ENCODE data around the gene PRDM12.
A peak's percentile ranks its signal among the peaks of the same experiment; 100 is the strongest.

The PRDM12 gene

DNA sequence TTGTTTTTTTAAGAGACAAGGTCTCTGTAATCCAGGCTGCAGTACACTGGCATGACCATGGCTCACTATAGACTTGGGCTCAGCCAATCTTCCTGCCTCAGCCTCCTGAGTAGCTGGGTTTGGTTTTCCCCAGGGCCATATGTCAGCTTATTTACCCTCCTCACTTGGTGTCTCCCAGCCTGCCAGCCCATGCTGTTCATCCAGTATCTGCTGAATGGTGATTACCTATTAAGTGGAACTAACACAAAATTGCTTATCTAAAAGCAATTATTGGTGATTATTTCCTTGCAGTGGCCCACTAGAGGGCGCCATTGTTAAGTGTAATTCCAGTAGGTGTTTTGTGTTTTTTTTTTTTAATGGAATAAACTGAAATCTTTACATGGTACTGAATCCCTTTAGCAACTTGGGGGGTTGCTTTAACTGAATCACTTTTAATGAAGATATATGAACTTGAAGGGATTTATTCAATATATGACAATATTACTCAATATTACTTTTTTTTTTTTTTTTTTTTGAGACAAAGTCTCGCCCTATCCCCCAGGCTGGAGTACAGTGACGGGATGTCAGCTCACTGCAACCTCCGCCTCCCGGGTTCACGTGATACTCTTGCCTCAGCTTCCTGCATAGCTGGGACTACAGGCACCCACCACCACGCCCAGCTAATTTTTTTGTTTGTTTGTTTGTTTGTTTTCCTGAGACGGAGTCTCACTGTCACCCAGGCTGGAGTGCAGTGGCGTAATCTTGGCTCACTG, 43.0 kb downstream of the PRDM12 start:
- no peak overlapping the region for H3K27ac ChIP-seq (ENCODE audit: low read depth, low read length)
- no peaks in the 10 kb centered on the region for H3K79me2 ChIP-seq (ENCODE audit: control insufficient read depth, insufficient read depth, low read length, unreplicated experiment)
- H3K4me1 ChIP-seq (ENCODE audit: control insufficient read depth, insufficient read depth, low read length, unreplicated experiment) = no peaks in the 10 kb centered on the region
- H2AFZ ChIP-seq (ENCODE audit: low read length, unreplicated experiment) = no peak overlapping the region
- no peak overlapping the region for H3K4me3 ChIP-seq (ENCODE audit: low read depth, low read length)
- peaks cover 9% of the 10 kb centered on the region for H3K36me3 ChIP-seq (ENCODE audit: insufficient read depth, low read length)
- H3K27me3 ChIP-seq (ENCODE audit: insufficient read depth, low read length) = no peaks in the 10 kb centered on the region

DNA sequence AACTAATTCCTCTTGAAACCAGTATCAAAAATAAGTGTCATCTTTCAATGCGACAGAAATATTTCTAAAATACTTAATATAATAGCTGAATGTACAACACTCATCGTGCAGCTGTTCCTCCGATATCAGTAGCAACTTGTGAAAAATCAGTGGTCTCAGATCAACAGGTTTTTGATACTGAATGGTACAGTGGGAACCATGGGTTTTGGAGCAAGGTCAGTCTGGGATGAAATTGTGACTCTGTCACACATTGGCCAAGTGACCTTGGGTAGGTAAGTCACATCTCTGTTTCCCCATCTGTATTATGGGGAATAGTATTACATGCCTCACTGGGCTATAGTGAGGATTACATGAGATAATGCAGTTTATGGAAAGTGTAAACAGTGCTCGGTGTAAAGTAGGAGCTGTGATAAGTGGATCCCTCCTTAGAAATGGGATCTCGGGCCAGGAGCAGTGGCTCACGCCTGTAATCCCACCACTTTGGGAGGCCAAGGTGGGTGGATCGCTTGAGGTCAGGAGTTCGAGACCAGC, 46.5 kb downstream of the PRDM12 start:
- H3K36me3 ChIP-seq (ENCODE audit: insufficient read depth, low read length) = no peaks in the 10 kb centered on the region
- no peak overlapping the region for H3K4me3 ChIP-seq (ENCODE audit: low read depth, low read length)
- H3K27me3 ChIP-seq (ENCODE audit: insufficient read depth, low read length) = no peaks in the 10 kb centered on the region
- H2AFZ ChIP-seq (ENCODE audit: low read length, unreplicated experiment) = no peak overlapping the region
- H3K79me2 ChIP-seq (ENCODE audit: control insufficient read depth, insufficient read depth, low read length, unreplicated experiment) = peaks cover 30% of the 10 kb centered on the region
- H3K4me1 ChIP-seq (ENCODE audit: control insufficient read depth, insufficient read depth, low read length, unreplicated experiment) = peaks cover 6% of the 10 kb centered on the region
- no peak overlapping the region for H3K27ac ChIP-seq (ENCODE audit: low read depth, low read length)

DNA sequence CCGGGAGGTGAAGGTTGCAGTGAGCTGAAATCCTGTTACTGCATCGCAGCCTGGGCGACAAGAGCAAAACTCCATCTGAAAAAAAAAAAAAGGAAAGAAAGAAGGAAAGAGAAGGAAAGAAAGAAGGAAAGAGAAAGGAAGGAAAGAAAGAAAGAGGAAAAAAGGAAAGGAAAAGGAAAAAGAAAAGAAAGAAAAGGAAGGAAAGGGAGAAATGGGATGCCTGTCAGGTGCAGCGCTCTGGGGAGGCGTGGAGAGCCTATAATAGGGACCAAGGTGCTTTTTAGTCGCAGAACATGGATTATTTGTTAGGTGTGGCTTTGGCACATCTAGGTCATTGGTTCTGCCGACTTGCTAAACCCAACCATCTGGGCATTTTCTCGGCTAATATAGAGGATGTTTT, 47.1 kb downstream of the PRDM12 start:
- H3K4me1 ChIP-seq (ENCODE audit: control insufficient read depth, insufficient read depth, low read length, unreplicated experiment) = peaks cover 9% of the 10 kb centered on the region
- H3K79me2 ChIP-seq (ENCODE audit: control insufficient read depth, insufficient read depth, low read length, unreplicated experiment) = peaks cover 35% of the 10 kb centered on the region
- H3K36me3 ChIP-seq (ENCODE audit: insufficient read depth, low read length) = no peaks in the 10 kb centered on the region
- H2AFZ ChIP-seq (ENCODE audit: low read length, unreplicated experiment) = no peak overlapping the region
- H3K27ac ChIP-seq (ENCODE audit: low read depth, low read length) = no peak overlapping the region
- H3K4me3 ChIP-seq (ENCODE audit: low read depth, low read length) = no peak overlapping the region
- no peaks in the 10 kb centered on the region for H3K27me3 ChIP-seq (ENCODE audit: insufficient read depth, low read length)

DNA sequence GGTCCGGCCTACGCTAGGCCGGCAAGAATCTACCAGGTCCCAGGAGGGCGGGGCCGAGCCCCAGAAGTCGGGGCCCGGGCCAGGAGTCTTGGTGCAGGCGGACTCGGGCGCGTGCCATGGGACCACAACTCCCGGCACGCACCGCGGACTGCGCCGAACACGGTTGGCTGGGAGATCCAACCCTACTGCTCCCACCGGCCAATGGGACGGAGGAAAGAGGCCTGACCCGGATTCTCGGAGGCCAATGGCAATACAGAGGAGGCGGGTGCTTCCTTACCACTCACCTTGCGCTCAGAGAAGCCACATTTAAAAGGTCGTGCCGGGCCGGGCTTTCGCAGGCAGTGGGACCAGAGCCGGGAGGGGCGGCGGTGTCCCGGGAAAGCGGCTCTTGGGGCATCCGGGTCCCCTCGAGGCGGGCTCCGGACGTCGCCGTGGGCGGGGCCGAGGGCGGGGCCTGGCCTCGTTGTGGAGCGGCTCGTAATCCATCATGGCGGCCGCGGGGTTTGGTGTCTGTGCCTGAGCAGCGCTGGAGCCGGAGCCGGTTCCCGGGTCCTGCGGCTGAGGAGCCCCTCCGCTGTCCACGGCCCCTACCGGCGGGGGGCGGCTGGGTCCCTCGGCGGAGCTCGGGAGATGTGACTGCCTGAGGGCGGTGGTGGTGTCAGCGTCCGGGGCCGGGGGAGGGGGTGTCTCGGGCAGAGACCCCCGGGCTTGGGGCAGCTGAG, 48.3 kb downstream of the PRDM12 start:
- Histone ChIP-seq H3K4me3 (ENCODE audit: low read depth, low read length) (peak overlapping the region; percentile 91), H3K4me1 (ENCODE audit: control insufficient read depth, insufficient read depth, low read length, unreplicated experiment) (peaks cover 11% of the 10 kb centered on the region)

DNA sequence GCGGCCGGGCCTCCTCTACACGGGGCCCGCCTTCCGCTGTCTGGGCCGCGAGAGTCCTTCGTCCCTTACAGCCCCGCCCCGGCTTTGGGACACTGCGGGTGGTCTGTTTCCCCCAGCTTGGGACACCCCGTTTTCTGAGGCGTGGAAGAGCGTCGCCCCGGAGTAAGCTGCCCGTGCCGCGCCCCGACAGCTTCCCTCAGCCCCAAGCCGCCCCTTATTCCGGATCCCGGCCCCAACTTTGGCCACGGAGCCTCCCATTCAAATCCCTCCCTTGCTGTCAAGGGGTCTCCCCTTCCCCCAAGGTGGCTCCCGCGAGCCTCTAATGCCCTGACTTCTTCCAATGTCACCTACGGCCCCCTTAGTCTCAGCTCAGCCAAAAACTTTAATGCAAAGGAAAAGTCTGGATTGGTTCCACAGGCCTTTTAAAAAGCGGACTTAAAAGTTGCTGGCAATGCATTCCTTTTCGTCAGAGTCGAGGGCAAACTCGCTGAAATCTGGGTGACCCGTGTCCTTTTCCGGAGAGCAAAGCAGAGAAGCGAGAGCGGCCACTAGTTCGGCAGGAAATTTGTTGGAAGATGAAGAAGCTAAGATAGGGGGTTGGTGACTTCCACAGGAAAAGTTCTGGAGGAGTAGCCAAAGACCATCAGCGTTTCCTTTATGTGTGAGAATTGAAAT, 49.0 kb downstream of the PRDM12 start:
- Histone ChIP-seq H3K4me3 (ENCODE audit: low read depth, low read length) (peak overlapping the region; percentile 91), H3K4me1 (ENCODE audit: control insufficient read depth, insufficient read depth, low read length, unreplicated experiment) (peaks cover 11% of the 10 kb centered on the region), H3K36me3 (ENCODE audit: insufficient read depth, low read length) (no peaks in the 10 kb centered on the region), H3K79me2 (ENCODE audit: control insufficient read depth, insufficient read depth, low read length, unreplicated experiment) (peaks cover 55% of the 10 kb centered on the region), H3K27ac (ENCODE audit: low read depth, low read length) (peak overlapping the region; percentile 92), H3K27me3 (ENCODE audit: insufficient read depth, low read length) (no peaks in the 10 kb centered on the region), H2AFZ (ENCODE audit: low read length, unreplicated experiment) (peak overlapping the region; percentile 81)

More for the DNA sequence above, 48.3 kb downstream of the PRDM12 start:
- Histone ChIP-seq H3K36me3 (ENCODE audit: insufficient read depth, low read length) (no peaks in the 10 kb centered on the region), H3K27ac (ENCODE audit: low read depth, low read length) (peak overlapping the region; percentile 92), H3K79me2 (ENCODE audit: control insufficient read depth, insufficient read depth, low read length, unreplicated experiment) (peaks cover 48% of the 10 kb centered on the region), H3K27me3 (ENCODE audit: insufficient read depth, low read length) (no peaks in the 10 kb centered on the region), H2AFZ (ENCODE audit: low read length, unreplicated experiment) (peak overlapping the region; percentile 86)

DNA sequence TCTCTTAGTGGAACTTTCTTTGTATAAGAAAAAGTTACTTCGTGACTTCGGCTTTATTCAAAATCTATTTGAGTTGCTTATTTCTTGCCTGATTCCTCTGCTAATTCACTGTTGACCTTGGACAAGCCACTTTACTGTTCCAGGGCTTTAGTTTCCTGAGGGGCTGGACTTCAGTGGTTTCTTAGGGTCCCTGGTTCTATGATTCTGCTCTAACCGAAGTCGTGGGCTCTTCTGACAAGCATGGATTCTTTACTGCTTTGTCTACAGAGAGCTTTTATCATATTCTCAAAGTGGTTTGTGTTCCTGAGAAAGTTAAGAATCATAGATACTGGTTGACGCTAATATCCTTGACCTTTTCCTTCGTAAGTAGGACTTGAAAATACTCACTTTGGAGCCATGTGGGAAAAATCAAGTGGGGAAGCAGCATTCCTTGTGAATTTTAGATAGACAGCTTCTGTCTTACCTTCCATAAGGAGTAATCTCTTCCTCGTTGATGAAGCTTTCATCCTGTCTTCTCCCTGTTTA, 50.3 kb downstream of the PRDM12 start:
- Histone ChIP-seq H3K36me3 (ENCODE audit: insufficient read depth, low read length) (no peaks in the 10 kb centered on the region), H3K27ac (ENCODE audit: low read depth, low read length) (peak overlapping the region; percentile 92; the same call in 1 of the 2 replicates), H3K4me3 (ENCODE audit: low read depth, low read length) (peak overlapping the region; percentile 91), H2AFZ (ENCODE audit: low read length, unreplicated experiment) (no peak overlapping the region), H3K27me3 (ENCODE audit: insufficient read depth, low read length) (no peaks in the 10 kb centered on the region), H3K79me2 (ENCODE audit: control insufficient read depth, insufficient read depth, low read length, unreplicated experiment) (peaks cover 67% of the 10 kb centered on the region), H3K4me1 (ENCODE audit: control insufficient read depth, insufficient read depth, low read length, unreplicated experiment) (peaks cover 11% of the 10 kb centered on the region)

DNA sequence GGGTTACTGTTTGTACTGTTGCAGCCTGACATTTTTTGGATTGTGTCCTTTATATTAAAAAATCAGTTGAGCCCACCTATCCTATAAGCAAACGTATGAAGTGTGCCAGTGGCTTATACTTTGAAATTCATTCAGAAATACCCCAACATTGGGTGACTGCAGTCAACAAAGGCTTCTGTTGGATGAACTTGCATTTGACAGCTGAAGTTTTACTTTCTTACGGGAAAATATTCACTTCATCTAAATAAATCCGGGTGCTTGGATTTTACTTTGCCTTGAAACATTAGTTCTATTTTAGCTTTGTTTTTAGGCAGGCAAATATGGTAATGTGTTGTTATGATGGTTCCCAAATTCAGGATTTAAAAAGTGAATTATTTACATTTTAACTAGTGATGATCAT, 50.9 kb downstream of the PRDM12 start:
- Histone ChIP-seq H3K79me2 (ENCODE audit: control insufficient read depth, insufficient read depth, low read length, unreplicated experiment) (peaks cover 73% of the 10 kb centered on the region), H3K4me1 (ENCODE audit: control insufficient read depth, insufficient read depth, low read length, unreplicated experiment) (peaks cover 11% of the 10 kb centered on the region), H2AFZ (ENCODE audit: low read length, unreplicated experiment) (no peak overlapping the region), H3K27ac (ENCODE audit: low read depth, low read length) (peak overlapping the region; percentile 92), H3K36me3 (ENCODE audit: insufficient read depth, low read length) (no peaks in the 10 kb centered on the region), H3K27me3 (ENCODE audit: insufficient read depth, low read length) (no peaks in the 10 kb centered on the region), H3K4me3 (ENCODE audit: low read depth, low read length) (peak overlapping the region; percentile 91)

DNA sequence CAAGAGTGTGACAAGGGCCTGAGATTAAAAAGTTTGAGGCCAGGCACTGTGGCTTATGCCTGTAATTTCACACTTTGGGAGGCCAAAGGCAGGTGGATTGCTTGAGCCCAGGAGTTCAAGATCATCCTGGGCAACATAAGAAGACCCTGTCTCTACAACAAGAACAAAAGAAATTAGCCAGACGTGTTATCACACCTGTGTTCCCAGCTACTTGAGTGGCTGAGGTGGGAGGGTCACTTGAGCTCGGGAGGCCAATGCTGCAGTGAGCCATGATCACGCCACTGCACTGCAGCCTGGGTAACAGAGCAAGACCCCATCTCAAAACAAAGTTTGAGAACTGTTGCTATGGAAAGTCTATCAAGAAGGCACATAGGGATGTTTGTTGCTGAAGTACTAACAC, 54.2 kb downstream of the PRDM12 start:
- no peak overlapping the region for H3K4me3 ChIP-seq (ENCODE audit: low read depth, low read length)
- H3K27me3 ChIP-seq (ENCODE audit: insufficient read depth, low read length) = no peaks in the 10 kb centered on the region
- H3K36me3 ChIP-seq (ENCODE audit: insufficient read depth, low read length) = no peaks in the 10 kb centered on the region
- peaks cover 11% of the 10 kb centered on the region for H3K4me1 ChIP-seq (ENCODE audit: control insufficient read depth, insufficient read depth, low read length, unreplicated experiment)
- H3K79me2 ChIP-seq (ENCODE audit: control insufficient read depth, insufficient read depth, low read length, unreplicated experiment) = peaks cover 82% of the 10 kb centered on the region
- no peak overlapping the region for H3K27ac ChIP-seq (ENCODE audit: low read depth, low read length)
- no peak overlapping the region for H2AFZ ChIP-seq (ENCODE audit: low read length, unreplicated experiment)

DNA sequence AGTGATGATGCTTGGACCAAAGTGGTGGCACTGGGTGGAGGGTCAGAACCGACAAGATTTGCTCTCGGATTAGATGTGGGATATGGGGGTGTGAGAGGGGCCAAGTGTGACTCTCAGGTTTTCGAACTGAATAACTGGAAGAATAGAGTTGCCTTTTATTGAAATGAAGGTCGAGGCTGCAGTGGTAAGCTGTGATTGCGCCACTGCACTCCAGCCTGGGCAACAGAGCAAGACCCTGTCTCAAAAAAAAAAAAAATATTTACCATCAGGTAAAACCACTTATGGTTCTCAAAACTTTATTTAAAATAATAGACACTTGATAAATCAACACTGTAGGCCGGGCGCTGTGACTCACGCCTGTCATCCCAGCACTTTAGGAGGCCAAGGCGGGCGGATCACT, 56.4 kb downstream of the PRDM12 start:
- Histone ChIP-seq H3K27me3 (ENCODE audit: insufficient read depth, low read length) (no peaks in the 10 kb centered on the region), H3K4me1 (ENCODE audit: control insufficient read depth, insufficient read depth, low read length, unreplicated experiment) (peaks cover 5% of the 10 kb centered on the region), H2AFZ (ENCODE audit: low read length, unreplicated experiment) (no peak overlapping the region), H3K79me2 (ENCODE audit: control insufficient read depth, insufficient read depth, low read length, unreplicated experiment) (peaks cover 66% of the 10 kb centered on the region), H3K4me3 (ENCODE audit: low read depth, low read length) (no peak overlapping the region), H3K36me3 (ENCODE audit: insufficient read depth, low read length) (no peaks in the 10 kb centered on the region), H3K27ac (ENCODE audit: low read depth, low read length) (no peak overlapping the region)

DNA sequence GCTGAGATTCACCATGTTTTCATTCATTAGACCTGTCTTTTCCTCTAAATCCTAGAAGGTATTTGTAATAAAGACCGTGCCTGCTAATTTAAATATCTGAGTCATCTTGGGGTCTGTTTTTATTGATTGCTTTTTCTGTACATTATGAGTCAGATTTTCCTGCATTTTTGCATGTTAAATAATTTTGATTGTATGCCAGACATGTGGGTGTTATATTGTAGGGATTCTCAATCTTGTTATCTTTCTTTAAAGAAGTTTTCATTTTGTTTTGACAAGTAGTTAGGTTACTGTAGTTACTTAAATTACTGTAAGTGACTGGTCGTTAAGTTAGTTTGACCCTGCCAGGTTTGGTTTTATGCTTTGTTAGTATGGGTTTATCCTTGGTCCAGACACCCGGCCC, 64.3 kb downstream of the PRDM12 start:
- Histone ChIP-seq H3K27ac (ENCODE audit: low read depth, low read length) (peak overlapping the region; percentile 85), H3K36me3 (ENCODE audit: insufficient read depth, low read length) (no peaks in the 10 kb centered on the region), H2AFZ (ENCODE audit: low read length, unreplicated experiment) (no peak overlapping the region), H3K4me3 (ENCODE audit: low read depth, low read length) (0 out of 2 replicates have a peak overlapping the region, but pooled peaks have one; percentile 1), H3K79me2 (ENCODE audit: control insufficient read depth, insufficient read depth, low read length, unreplicated experiment) (peaks cover 45% of the 10 kb centered on the region), H3K27me3 (ENCODE audit: insufficient read depth, low read length) (no peaks in the 10 kb centered on the region), H3K4me1 (ENCODE audit: control insufficient read depth, insufficient read depth, low read length, unreplicated experiment) (peaks cover 35% of the 10 kb centered on the region)

All from ACC112 (cell line).